ENCODE measurements around the gene FEN1.

The FEN1 gene

GRCh38 chr11:61827571-61828378, 35.1 kb downstream of the FEN1 start, which contains the start of gene FADS2:
Gene FADS2 (plus strand): TSS chr11:61828300. CDS start chr11:61828391, 91 bp downstream.
- peak; percentile 97 for DNase-seq

- no peak for DNase-seq
Measured at GRCh38 chr11:61828379-61828628, 35.6 kb downstream of the FEN1 start.

GRCh38 chr11:61828629-61829407, 36.1 kb downstream of the FEN1 start:
- DNase-seq, result peak; percentile 61

- DNase-seq, result no peak
Measured at GRCh38 chr11:61829806-61830205, 37.1 kb downstream of the FEN1 start.

- peak; percentile 24 for DNase-seq
Measured at GRCh38 chr11:61830237-61831105, 37.8 kb downstream of the FEN1 start.

- peak; percentile 22 for DNase-seq
Measured at GRCh38 chr11:61832207-61832606, 39.5 kb downstream of the FEN1 start.

- DNase-seq, result peak; percentile 77
Measured at GRCh38 chr11:61832754-61833153, 40.0 kb downstream of the FEN1 start.

GRCh38 chr11:61833471-61833870, 40.8 kb downstream of the FEN1 start:
- DNase-seq, result peak; percentile 74

- peak; percentile 61 for DNase-seq
Measured at GRCh38 chr11:61833926-61834277, 41.2 kb downstream of the FEN1 start.

- DNase-seq, result peak; percentile 99
Measured at GRCh38 chr11:61834278-61835048, 41.8 kb downstream of the FEN1 start.

- peak; percentile 6 for DNase-seq
Measured at GRCh38 chr11:61836193-61836592, 43.5 kb downstream of the FEN1 start.

- DNase-seq, result peak; percentile 6
Measured at GRCh38 chr11:61837411-61838005, 44.8 kb downstream of the FEN1 start.

- DNase-seq, result no peak
Measured at GRCh38 chr11:61838501-61838900, 45.8 kb downstream of the FEN1 start.

GRCh38 chr11:61838921-61839320, 46.2 kb downstream of the FEN1 start:
- no peak for DNase-seq

GRCh38 chr11:61839742-61840141, 47.0 kb downstream of the FEN1 start:
- no peak for DNase-seq

- no peak for DNase-seq
Measured at GRCh38 chr11:61840371-61840770, 47.7 kb downstream of the FEN1 start.

- DNase-seq, result peak; percentile 93
Measured at GRCh38 chr11:61841636-61842527, 49.2 kb downstream of the FEN1 start.

GRCh38 chr11:61842528-61842820, 49.8 kb downstream of the FEN1 start:
- DNase-seq, result peak; percentile 1

- peak; percentile 3 for DNase-seq
Measured at GRCh38 chr11:61844909-61845565, 52.3 kb downstream of the FEN1 start.

- DNase-seq, result no peak
Measured at GRCh38 chr11:61846362-61847020, 53.8 kb downstream of the FEN1 start.

All from hematopoietic multipotent progenitor cell treated with erythropoietin and hydrocortisone succinate and interleukin-3 and kit ligand, for 8 days (in vitro differentiated cells).